ENCODE results near the gene CLASP1.
"Not testable (repeated sequence)": the region's sequence is repeated elsewhere in the genome, so short reads cannot be mapped to it uniquely, and the experiment has no call there.

Gene CLASP1

GRCh38 chr2:121575800-121576199 is 73.5 kb downstream of the CLASP1 start:
- DNase-seq, result no peak

- no peak for DNase-seq
Observed at GRCh38 chr2:121570667-121571055, 78.6 kb downstream of the CLASP1 start.

GRCh38 chr2:121570036-121570666 is 79.1 kb downstream of the CLASP1 start:
- no peak for DNase-seq

- no peak for DNase-seq
Observed at GRCh38 chr2:121567957-121568409, 81.3 kb downstream of the CLASP1 start.

GRCh38 chr2:121567452-121567851 is 81.8 kb downstream of the CLASP1 start:
- DNase-seq, result no peak

DNA sequence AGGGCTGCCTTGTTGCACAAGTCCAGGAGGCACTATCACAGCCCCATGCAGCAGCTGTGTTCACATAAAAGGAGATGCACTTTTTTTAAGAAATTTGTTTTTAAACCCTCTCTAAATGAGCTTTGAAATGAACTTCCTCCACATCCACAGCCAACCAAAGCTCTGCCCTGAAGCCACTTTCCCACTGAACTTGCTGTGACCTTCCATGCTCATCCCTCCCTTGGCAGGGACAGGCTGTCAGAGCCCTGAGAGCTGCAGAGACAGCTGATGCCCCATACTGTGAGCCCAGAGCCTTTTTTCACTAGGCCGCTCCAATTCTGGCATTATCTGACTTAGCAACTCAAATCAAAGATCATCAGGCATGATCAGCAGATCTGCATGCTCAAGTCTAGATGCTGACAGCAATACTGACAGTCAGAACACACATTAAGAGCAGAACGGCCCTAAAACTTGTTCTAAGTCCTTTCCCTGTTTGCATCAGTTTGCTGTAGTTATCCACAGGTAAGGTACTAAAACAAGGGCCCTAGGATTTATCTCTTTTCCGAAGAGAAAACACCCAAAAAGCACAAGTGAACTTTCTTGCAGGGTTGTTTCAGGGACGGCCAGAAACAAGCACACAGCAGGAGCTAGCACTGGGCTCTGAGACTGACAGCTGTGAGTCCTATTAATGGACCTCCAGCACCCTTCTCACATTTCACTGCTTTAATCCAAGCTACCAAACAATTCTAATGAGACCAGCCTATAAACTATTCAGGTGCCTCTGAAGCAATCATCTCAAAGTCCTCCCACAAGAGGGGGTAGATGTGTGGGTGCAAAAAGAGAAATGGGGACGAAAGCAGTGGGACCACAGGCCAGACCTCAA is 83.6 kb downstream of the CLASP1 start:
- DNase-seq, result no peak

DNA sequence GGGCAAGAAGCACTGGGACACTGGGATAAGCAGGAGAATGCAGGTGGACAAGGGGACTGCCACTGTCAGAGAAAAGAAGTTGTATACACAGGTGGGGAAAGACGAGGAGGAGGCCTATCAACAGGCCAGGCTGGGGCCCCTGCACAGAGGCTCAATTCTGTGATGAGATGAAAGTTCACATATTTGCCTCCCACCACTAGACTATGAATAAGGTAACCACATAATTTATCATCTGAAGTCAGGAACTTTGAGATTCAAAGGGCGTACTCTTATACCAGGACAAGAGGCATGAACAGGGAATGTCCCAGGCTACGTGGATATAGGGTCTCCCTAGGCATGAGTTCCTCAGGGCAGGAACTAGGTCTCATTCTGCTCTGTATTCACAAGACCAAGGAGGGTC is 84.4 kb downstream of the CLASP1 start:
- DNase-seq, result no peak

GRCh38 chr2:121563754-121564153 is 85.5 kb downstream of the CLASP1 start:
- DNase-seq, result not testable (repeated sequence)

DNA sequence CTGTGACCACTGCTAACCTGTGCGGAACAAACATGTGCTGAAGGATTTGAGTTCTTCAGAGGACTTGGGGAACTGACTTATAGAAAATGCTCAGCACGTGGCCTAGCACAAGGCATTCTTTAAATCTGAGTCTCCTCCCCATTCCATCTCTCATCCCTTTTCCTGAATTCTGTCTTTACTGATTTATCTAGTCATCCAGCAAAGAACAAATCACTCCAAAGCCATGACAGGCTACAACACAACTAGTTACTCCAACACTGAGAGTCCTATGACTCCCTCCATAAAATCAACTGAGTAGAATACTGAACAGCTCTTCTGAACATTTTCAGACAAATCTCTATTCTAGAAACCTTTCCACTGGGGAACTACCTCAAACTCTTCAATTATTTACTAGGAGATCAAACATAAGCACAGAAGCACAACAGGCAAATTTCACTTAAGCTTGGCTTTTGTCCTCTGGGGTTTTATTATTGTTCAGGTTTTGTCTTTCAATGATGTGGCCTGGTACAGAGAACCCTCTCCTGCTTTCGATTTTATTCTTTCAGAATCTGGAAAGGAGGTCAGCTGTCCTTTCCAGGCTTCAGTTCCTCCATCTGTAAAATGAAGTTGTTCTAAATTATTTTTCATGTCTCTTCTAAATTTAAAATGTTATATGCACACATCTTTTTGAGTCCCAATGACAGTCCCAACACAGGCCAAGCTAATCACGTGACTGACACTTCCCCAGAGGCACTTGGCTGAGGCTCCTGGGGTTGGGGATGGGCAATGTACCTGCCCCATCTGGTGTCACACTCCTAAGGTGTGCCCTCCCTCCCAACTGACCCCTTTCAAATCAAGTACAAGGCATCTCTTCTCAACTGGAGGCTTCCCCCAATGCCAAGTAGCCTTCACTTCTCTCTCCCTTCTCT is 86.7 kb downstream of the CLASP1 start:
- no peak for DNase-seq

DNA sequence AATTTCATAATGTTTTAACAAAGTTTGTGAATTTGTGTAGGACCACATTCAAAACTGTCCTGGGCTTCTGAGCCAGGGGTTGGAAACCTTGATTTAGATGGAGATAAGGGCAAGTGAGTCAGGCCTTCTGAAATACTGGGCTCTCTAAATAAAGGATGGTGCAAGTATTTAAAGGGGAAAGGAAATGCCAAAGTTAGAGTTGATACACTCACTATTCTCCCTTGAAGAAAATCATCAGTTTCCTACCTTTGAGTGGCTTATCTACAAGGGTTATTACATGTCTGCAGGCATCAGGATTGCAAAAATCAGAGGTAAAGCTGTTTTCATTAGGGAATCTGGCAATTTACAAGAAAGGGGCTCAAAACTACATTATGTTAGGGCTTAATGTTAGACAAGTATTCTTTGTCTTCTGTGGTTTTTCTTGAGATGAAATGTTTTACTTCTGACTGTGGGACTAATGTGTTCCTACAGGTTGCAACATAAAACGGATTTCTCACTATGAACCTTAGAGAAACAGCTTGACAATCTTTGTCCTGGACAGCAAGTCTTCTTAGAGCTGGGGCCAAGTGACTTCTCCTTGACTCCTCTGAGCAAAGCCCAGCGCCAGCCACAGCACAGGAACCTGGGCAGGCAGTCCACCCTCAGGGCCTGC is 87.5 kb downstream of the CLASP1 start:
- no peak for DNase-seq

- DNase-seq, result no peak
Observed at GRCh38 chr2:121558329-121558728, 90.9 kb downstream of the CLASP1 start.

GRCh38 chr2:121555008-121555407 is 94.3 kb downstream of the CLASP1 start:
- DNase-seq, result no peak

DNA sequence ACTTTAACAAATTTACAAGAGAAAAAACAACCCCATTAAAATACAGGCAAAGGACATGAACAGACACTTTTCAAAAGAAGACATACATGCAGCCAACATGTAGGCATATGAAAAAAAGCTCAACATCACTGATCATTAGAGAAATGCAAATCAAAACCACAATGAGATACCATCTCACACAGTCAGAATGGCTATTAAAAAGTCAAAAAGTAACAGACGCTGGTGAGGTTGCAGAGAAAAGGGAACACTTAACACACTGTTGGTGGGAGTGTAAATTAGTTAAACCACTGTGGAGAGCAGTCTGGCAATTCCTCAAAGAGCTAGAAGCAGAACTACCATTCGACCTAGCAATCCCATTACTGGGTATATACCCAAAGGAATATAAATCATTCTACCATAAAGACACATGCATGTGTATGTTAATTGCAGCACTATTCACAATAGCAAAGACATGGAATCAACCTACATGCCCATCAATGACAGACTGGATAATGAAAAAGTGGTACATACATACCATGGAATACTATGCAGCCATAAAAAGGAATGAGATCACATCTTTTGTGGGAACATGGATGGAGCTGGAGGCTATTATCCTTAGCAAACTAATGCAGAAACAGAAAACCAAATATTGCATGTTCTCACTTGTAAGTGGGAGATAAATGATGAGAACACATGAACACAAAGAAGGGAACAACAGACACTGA is 96.6 kb downstream of the CLASP1 start:
- not testable (repeated sequence) for DNase-seq

GRCh38 chr2:121550669-121551068 is 98.6 kb downstream of the CLASP1 start:
- DNase-seq, result no peak

- DNase-seq, result no peak
Observed at GRCh38 chr2:121547646-121548045, 101.6 kb downstream of the CLASP1 start.

DNA sequence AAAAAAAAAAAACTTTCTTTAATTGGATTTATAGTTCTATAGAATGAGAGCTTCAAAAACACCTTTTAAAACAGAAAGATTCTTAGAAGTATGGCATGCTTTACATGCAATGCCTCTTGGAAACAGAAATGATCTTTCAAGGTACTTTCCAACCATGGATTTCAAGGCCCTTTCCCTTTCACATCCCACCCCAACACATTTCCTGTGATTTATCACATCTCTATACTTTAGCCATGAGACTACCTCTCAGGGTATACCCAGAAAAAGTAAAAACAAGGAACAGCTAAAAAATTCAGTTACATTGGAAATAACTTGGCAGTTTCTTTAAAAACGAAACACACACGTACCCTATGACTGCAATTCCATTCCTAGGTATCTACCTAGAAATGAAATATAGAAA is 103.3 kb downstream of the CLASP1 start:
- no peak for DNase-seq

DNA sequence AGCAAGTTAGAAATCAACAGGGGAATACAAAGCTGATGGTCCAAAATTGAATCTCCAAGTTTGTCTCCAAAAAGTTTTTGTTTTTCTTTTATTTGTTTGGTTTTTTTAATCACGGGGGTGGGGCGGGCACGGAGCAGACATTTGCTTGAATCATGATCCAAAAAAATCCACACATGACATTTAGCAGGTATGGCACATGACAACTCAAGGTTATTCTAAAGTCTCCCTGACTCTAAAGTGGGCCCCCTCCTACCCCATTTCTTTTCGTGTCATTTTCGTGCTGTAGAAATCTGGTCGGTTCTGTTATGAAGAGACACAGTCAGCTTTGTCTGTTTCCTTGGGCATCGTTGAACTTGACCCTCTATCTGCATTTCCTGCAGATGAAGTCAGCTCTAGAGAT is 104.0 kb downstream of the CLASP1 start:
- DNase-seq, result no peak

- no peak for DNase-seq
Observed at GRCh38 chr2:121541495-121541894, 107.8 kb downstream of the CLASP1 start.

GRCh38 chr2:121539750-121540469 is 109.4 kb downstream of the CLASP1 start:
- DNase-seq, result no peak

GRCh38 chr2:121536850-121537557 is 112.3 kb downstream of the CLASP1 start:
- DNase-seq, result no peak

DNA sequence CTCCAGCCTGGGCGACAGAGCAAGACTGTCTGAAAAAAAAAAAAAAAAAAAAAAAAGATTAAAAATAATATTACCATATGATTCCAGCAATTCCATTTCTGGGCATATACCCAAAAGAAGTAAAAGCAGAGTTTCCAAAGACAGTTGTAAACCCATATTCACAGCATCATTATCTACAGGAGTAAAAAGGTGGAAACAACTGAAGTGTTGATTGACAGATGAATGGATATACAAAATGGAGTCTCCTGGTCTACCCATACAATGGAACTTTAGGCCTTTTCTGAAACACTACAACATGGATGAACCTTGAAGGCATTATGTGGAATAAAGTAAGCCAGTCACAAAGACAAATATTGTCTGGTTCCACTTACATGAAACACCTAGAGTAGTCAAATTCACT is 112.9 kb downstream of the CLASP1 start:
- no peak for DNase-seq
